HepG2 (cell line): ENCODE measurements around the gene HSPA1B. TPM values are rescaled to one million over a fixed set of nuclear protein-coding genes. Genes with fewer than 3 reads are reported as not detected.
A peak's percentile ranks its signal among the peaks of the same experiment; 100 is the strongest.

Source experiments
- ATAC-seq: fragments of 200-7000 bp; cut with Tn5 transposase; 3 replicates; pipeline ENCODE4 v1.9.1; 2020; ENCODE audit warnings: mild to moderate bottlenecking, moderate library complexity
- BruUV-seq: library from RNA; stranded (reverse); fragments of 400-500 nt; replicated peaks from 2 replicates; lab custom pipeline; 2021; lab: Mats Ljungman, UMichigan
- CTCF ChIA-PET: fragments of 300-600 bp; formaldehyde crosslinking; extraction: SDS; loops from one replicate; lab custom pipeline; 2021; ENCODE audit warnings: low total read pairs, inconsistent platforms, low intra/inter-chr PET ratio; lab: Yijun Ruan, JAX
- POLR2A ChIA-PET: fragments of 350-600 bp; sonication (Branson Sonifier 250); formaldehyde crosslinking; loops from one replicate; lab custom pipeline; 2020; ENCODE audit warnings: antibody characterized with exemption, inconsistent platforms; lab: Yijun Ruan, JAX
- DNase-seq: peaks from one replicate; pipeline ENCODE4 v3.0.0-alpha.2; 2015; ENCODE audit warnings: low spot score
- FAIRE-seq: peaks from 3 replicates; lab custom pipeline; 2011; peaks lifted over from hg19 to GRCh38; lab: Jason Lieb, UNC
- H2AFZ ChIP-seq: one replicate; pipeline ENCODE4 v1.6.1; 2011; ENCODE audit warnings: low read length, inconsistent platforms
- H3K27ac ChIP-seq: fragments of 300-600 bp; 3 replicates; pipeline ENCODE4 v1.8.0; 2011; ENCODE audit warnings: mixed run types, mild to moderate bottlenecking, mixed read lengths, low read length, inconsistent platforms; ENCODE audit not compliant: insufficient read depth; ENCODE audit errors: extremely low read length
- H3K27me3 ChIP-seq, 2 experiments: fragments of 200-600 bp in 1 of 2; 2 replicates in 1 of 2; 3 replicates in 1 of 2; pipeline versions ENCODE4 v1.6.0 to v1.8.0; 2011; ENCODE audit warnings: low read length in 2 of 2, mild to moderate bottlenecking in 2 of 2, moderate library complexity in 2 of 2, inconsistent platforms in 1 of 2; ENCODE audit not compliant: insufficient read depth in 2 of 2, control insufficient read depth in 1 of 2
- H3K36me3 ChIP-seq, 2 experiments: fragments of 200-600 bp in 1 of 2; replicated peaks in 1 of 2; 2 replicates in 1 of 2; 3 replicates in 1 of 2; pipeline versions ENCODE4 v1.5.1 to v1.8.0; 2011; ENCODE audit warnings: low read length in 2 of 2, inconsistent platforms in 1 of 2; ENCODE audit not compliant: insufficient read depth in 2 of 2, control insufficient read depth in 1 of 2
- H3K4me1 ChIP-seq: 2 replicates; pipeline ENCODE4 v1.5.1; 2012; ENCODE audit warnings: low read length, inconsistent platforms; ENCODE audit not compliant: insufficient read depth
- H3K4me2 ChIP-seq: 2 replicates; pipeline ENCODE4 v1.6.0; 2011; ENCODE audit warnings: low read depth, low read length, inconsistent platforms
- H3K4me3 ChIP-seq, 3 experiments: fragments of 200-600 bp in 1 of 3; sonication (generic), shearing (Covaris generic) in 1 of 3; replicated peaks in 1 of 3; 2 replicates each; pipeline ENCODE4 v1.5.1; 2011 to 2016; ENCODE audit warnings: low read length in 3 of 3, inconsistent platforms in 2 of 3, low read depth in 2 of 3, mild to moderate bottlenecking in 2 of 3, control low read depth in 1 of 3, mixed read lengths in 1 of 3; ENCODE audit not compliant: insufficient read depth in 1 of 3
- H3K79me2 ChIP-seq: one replicate; pipeline ENCODE4 v1.6.1; 2011; ENCODE audit warnings: low read length, inconsistent platforms; ENCODE audit not compliant: insufficient read depth
- H3K9ac ChIP-seq: 2 replicates; pipeline ENCODE4 v1.6.0; 2011; ENCODE audit warnings: mild to moderate bottlenecking, low read depth, low read length, inconsistent platforms; ENCODE audit not compliant: insufficient read depth
- H3K9me3 ChIP-seq: 2 replicates; pipeline ENCODE4 v1.5.1; 2012; ENCODE audit warnings: mild to moderate bottlenecking, low read length
- H4K20me1 ChIP-seq: 2 replicates; pipeline ENCODE4 v1.6.0; 2011; ENCODE audit warnings: inconsistent platforms, mild to moderate bottlenecking, low read length, moderate library complexity; ENCODE audit not compliant: insufficient read depth
- CENPT ChIP-seq: sonication (generic); formaldehyde crosslinking; IDR thresholded peaks from 2 replicates; pipeline ENCODE4 v1.8.0; 2022; ENCODE audit warnings: low read depth, mild to moderate bottlenecking, moderate library complexity, missing genetic modification reagents
- EHMT2 ChIP-seq: fragments of 200-600 bp; sonication (generic); IDR thresholded peaks from 2 replicates; pipeline ENCODE4 v1.7.0; 2017; ENCODE audit warnings: antibody characterized with exemption, low read depth, low read length, borderline replicate concordance
- ESRRA ChIP-seq: sonication (generic); formaldehyde crosslinking; IDR thresholded peaks from 2 replicates; pipeline ENCODE4 v1.5.1; 2020; ENCODE audit warnings: mild to moderate bottlenecking, low read depth, missing genetic modification reagents
- FOXK1 ChIP-seq: sonication (generic); formaldehyde crosslinking; IDR thresholded peaks from 2 replicates; pipeline ENCODE4 v1.4.0; 2020; ENCODE audit warnings: low read depth, missing genetic modification reagents, borderline replicate concordance
- HOXD1 ChIP-seq: sonication (generic); formaldehyde crosslinking; IDR thresholded peaks from 2 replicates; pipeline ENCODE4 v1.5.0; 2020; ENCODE audit warnings: missing genetic modification reagents
- KAT7 ChIP-seq: IDR thresholded peaks from 2 replicates; pipeline ENCODE4 v1.6.1; 2018; ENCODE audit warnings: borderline replicate concordance, missing compliant biosample characterization
- KMT2B ChIP-seq: IDR thresholded peaks from 2 replicates; pipeline ENCODE4 v1.6.1; 2016; ENCODE audit warnings: missing genetic modification reagents, missing compliant biosample characterization
- NKX3-1 ChIP-seq: sonication (generic); formaldehyde crosslinking; IDR thresholded peaks from 2 replicates; pipeline ENCODE4 v1.5.0; 2020; ENCODE audit warnings: missing genetic modification reagents
- NR2C2 ChIP-seq: sonication (generic); formaldehyde crosslinking; IDR thresholded peaks from 2 replicates; pipeline ENCODE4 v1.4.0; 2020; ENCODE audit warnings: missing genetic modification reagents, mild to moderate bottlenecking, moderate library complexity, borderline replicate concordance
- RCOR2 ChIP-seq: IDR thresholded peaks from 2 replicates; pipeline ENCODE4 v1.6.1; 2016; ENCODE audit warnings: missing biosample characterization, missing genetic modification reagents
- SIN3B ChIP-seq: fragments of 150-350 bp; IDR thresholded peaks from 2 replicates; pipeline ENCODE4 v1.6.1; 2014; ENCODE audit warnings: low read length
- TAF1 ChIP-seq: sonication (generic); formaldehyde crosslinking; IDR thresholded peaks from 2 replicates; pipeline ENCODE4 v1.4.0; 2020; ENCODE audit warnings: missing genetic modification reagents
- U2AF1 ChIP-seq: fragments of 200-400 bp; formaldehyde crosslinking; optimal IDR thresholded peaks from 2 replicates; pipeline ENCODE3; 2017; ENCODE audit warnings: mild to moderate bottlenecking, low read depth, low read length
- ZFP90 ChIP-seq: sonication (generic); formaldehyde crosslinking; IDR thresholded peaks from 2 replicates; pipeline ENCODE4 v1.8.0; 2022; ENCODE audit warnings: missing genetic modification reagents, mild to moderate bottlenecking, inconsistent platforms, borderline replicate concordance
- ZNF124 ChIP-seq: sonication (generic); formaldehyde crosslinking; IDR thresholded peaks from 2 replicates; pipeline ENCODE4 v1.4.0; 2020; ENCODE audit warnings: missing genetic modification reagents
- ZNF235 ChIP-seq: sonication (generic); formaldehyde crosslinking; IDR thresholded peaks from 2 replicates; pipeline ENCODE4 v1.8.1; 2023; ENCODE audit warnings: mild to moderate bottlenecking, missing genetic modification reagents, borderline replicate concordance
- ZNF274 ChIP-seq: sonication (generic); formaldehyde crosslinking; IDR thresholded peaks from 2 replicates; pipeline ENCODE4 v1.5.1; 2020; ENCODE audit warnings: mild to moderate bottlenecking, missing genetic modification reagents
- ZNF496 ChIP-seq: sonication (generic); formaldehyde crosslinking; IDR thresholded peaks from 2 replicates; pipeline ENCODE4 v1.8.1; 2023; ENCODE audit warnings: mild to moderate bottlenecking, moderate library complexity, missing genetic modification reagents; ENCODE audit not compliant: insufficient replicate concordance
- ZNF615 ChIP-seq: sonication (generic); formaldehyde crosslinking; IDR thresholded peaks from 2 replicates; pipeline ENCODE4 v1.5.0; 2020; ENCODE audit warnings: mild to moderate bottlenecking, missing genetic modification reagents, borderline replicate concordance
- ZNF720 ChIP-seq: sonication (generic); formaldehyde crosslinking; IDR thresholded peaks from 2 replicates; pipeline ENCODE4 v1.4.0; 2020; ENCODE audit warnings: missing genetic modification reagents
- ZNF816 ChIP-seq: sonication (generic); formaldehyde crosslinking; IDR thresholded peaks from 2 replicates; pipeline ENCODE4 v1.8.0; 2022; ENCODE audit warnings: missing genetic modification reagents, mild to moderate bottlenecking, borderline replicate concordance
- WGBS: methylation state at CpG from one replicate; pipeline ENCODE4 v1.1.6; 2017; ENCODE audit warnings: low lambda C conversion rate; 5-methylcytosine and 5-hydroxymethylcytosine counted together
- in situ Hi-C: cut with HindIII; loops from 2 replicates; pipeline ENCODE4 v1.10.0; 2017; ENCODE audit warnings: low pct_unique_long_range_greater_than_20kb; ENCODE audit not compliant: extremely low pct_ligation_motif_present
- intact Hi-C: fragments of 100-400 bp; cut with micrococcal nuclease; formaldehyde crosslinking; loops from one replicate; pipeline ENCODE4 v1.10.0; 2022; ENCODE audit not compliant: unreplicated experiment
- polyA plus RNA-seq, 8 experiments: library from polyadenylated mRNA; depleted of rRNA in 3 of 8; stranded (reverse) in 7 of 8; unstranded in 1 of 8; fragments of >200 nt; fragmentation: Illumina TruSeq in 4 of 8; extraction: Trizol in 4 of 8; gene quantifications; 2 replicates each; pipeline versions ENCODE4 v1.2.1 to v1.2.3, GENCODE V29; 2011 to 2016; ENCODE audit warnings: low read depth in 4 of 8, missing spikeins in 1 of 8, mixed read lengths in 1 of 8; ENCODE audit not compliant: insufficient read depth in 1 of 8
- total RNA-seq, 5 experiments: library from RNA; depleted of rRNA; stranded (reverse); fragments of >200 nt; fragmentation: Illumina TruSeq; extraction: Trizol; gene quantifications; 2 replicates each; pipeline ENCODE4 v1.2.3, GENCODE V29; 2016; ENCODE audit warnings: low read depth in 1 of 5

Gene HSPA1B
- total and polyA plus RNA-seq, 2 of the 13 experiments (the other 11 are each of a cell fraction or from before 2014, with no cell fraction given) = 26.0 to 186 TPM

DNA sequence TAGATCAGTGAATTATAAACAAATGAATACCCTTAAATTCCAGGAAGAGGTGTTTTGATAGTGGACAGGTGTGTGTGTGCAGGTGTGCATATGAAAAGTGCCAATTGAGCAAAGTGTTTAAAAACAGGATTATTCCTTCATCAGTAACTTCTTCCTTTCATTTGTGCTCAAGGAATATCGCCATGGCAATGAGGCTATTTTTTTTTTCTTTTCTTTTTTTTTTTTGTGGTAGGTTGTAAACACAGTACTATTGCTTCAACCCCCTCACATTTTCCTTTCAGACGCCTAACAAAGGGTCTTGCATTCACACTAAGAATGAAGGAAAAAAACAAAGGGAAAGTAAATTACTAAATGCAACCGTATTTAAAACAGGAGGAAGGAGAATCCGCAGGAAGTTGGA lies 2.0 kb upstream of the HSPA1B start:
- in situ Hi-C loops = no loop called here
- WGBS = 93% methylated on average over 4 of the region's 4 CpGs
- Histone ChIP-seq H3K9me3 (no peaks in the 10 kb centered on the region), H3K4me3 (no peak overlapping the region), H3K36me3 (no peaks in the 10 kb centered on the region), H3K27me3 (no peaks in the 10 kb centered on the region; a peak in 1 of 5 replicates), H3K27ac (peak overlapping the region; percentile 5), H2AFZ (no peak overlapping the region), H4K20me1 (peaks cover 4% of the 10 kb centered on the region), H3K4me1 (peaks cover 39% of the 10 kb centered on the region), H3K9ac (no peak overlapping the region), H3K4me2 (no peak overlapping the region), H3K79me2 (peaks cover 21% of the 10 kb centered on the region)
- no peak for ATAC-seq
- no peak for FAIRE-seq
- CTCF ChIA-PET = no interaction called here
- POLR2A ChIA-PET = interaction anchor here (1.0 to 3.4 kb wide), 4 partner anchors 11 to 40 kb away, joined by 3 to 107 read pairs (median 53); partner anchors contain the start of genes HSPA1A, HSPA1L, LSM2 and VARS1
- no peak for DNase-seq
- BruUV-seq = no TSS peak
- intact Hi-C loops = no loop called here
- no peak for TF ChIP-seq FOXK1
- no peak for TF ChIP-seq KMT2B
- no peak for TF ChIP-seq ZNF124 (CRISPR knock-in tag)
- TF ChIP-seq ZNF615 = no peak
- TF ChIP-seq ZNF496 (CRISPR knock-in tag) = no peak
- no peak for TF ChIP-seq CENPT (CRISPR knock-in tag)

DNA sequence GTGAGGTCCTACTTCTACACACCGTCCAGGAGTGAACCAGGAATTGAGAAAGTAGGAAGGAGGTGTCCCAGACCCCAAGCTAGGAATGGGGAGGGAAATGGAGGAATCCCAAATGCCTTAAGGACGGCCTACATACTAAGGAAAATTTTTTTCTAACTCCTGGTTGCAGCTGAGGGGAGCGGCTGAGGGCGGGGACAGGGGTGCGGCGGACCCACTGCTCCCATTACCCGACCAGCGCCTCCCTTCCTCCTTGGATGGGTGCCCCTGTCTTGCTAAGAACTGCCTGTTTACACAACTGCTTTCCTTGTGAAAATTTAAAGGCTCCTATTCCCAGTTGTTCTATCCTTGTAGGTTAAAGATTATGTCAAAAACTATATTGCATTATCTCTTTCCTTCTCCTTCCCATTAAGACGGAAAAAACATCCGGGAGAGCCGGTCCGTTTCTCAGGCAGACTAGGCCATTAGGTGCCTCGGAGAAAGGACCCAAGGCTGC lies 699 bp upstream of the HSPA1B start:
- no peaks in the 10 kb centered on the region for H3K9me3 ChIP-seq
- peaks cover 28% of the 10 kb centered on the region for H3K79me2 ChIP-seq
- H4K20me1 ChIP-seq = peaks cover 4% of the 10 kb centered on the region
- no peaks in the 10 kb centered on the region; a peak in 1 of 5 replicates for H3K27me3 ChIP-seq
- peak overlapping the region; percentile 52 for H3K9ac ChIP-seq
- CTCF ChIA-PET = no interaction called here
- POLR2A ChIA-PET = interaction anchor here (0.6 to 3.4 kb wide), 61 partner anchors 9 to 1145 kb away, joined by 3 to 107 read pairs (median 5); partner anchors contain the start of genes ABHD16A, APOM, ATF6B and BAG6
- peak overlapping the region; percentile 8 for H2AFZ ChIP-seq
- peak overlapping the region; percentile 48 for H3K27ac ChIP-seq
- BruUV-seq = TSS peak; percentile 96
- no peak for FAIRE-seq
- no peak for DNase-seq
- in situ Hi-C loops = no loop called here
- H3K4me3 ChIP-seq = peak overlapping the region; percentile 56 to 91 (median 59)
- intact Hi-C loops = no loop called here
- H3K36me3 ChIP-seq = no peaks in the 10 kb centered on the region
- H3K4me2 ChIP-seq = peak overlapping the region; percentile 81
- 4% methylated on average over 13 of the region's 13 CpGs for WGBS
- peaks cover 42% of the 10 kb centered on the region for H3K4me1 ChIP-seq
- ATAC-seq = no peak
- no peak for TF ChIP-seq NR2C2
- no peak for TF ChIP-seq U2AF1
- TF ChIP-seq ESRRA = no peak
- TF ChIP-seq KAT7 (CRISPR knock-in tag) = no peak
- TF ChIP-seq TAF1 (CRISPR knock-in tag) = no peak
- no peak for TF ChIP-seq ZNF720 (CRISPR knock-in tag)
- 0 out of 2 replicates have a peak, but pooled peaks have one; percentile 44 for TF ChIP-seq HOXD1 (CRISPR knock-in tag)
- TF ChIP-seq NKX3-1 (CRISPR knock-in tag) = peak; percentile 39; the same call in 1 of the 2 replicates
- no peak for TF ChIP-seq SIN3B
- peak; percentile 69; the same call in 1 of the 2 replicates for TF ChIP-seq RCOR2 (CRISPR knock-in tag)
- no peak for TF ChIP-seq ZNF235 (CRISPR knock-in tag)
- no peak for TF ChIP-seq EHMT2
- 0 out of 2 replicates have a peak, but pooled peaks have one; percentile 28 for TF ChIP-seq ZFP90 (CRISPR knock-in tag)
- no peak for TF ChIP-seq ZNF816
- no peak for TF ChIP-seq ZNF274 (CRISPR knock-in tag)
